ENCODE data around the gene RNF43.
"Not testable (repeated sequence)": the region's sequence is repeated elsewhere in the genome, so short reads cannot be mapped to it uniquely, and the experiment has no call there.

Gene RNF43

DNA sequence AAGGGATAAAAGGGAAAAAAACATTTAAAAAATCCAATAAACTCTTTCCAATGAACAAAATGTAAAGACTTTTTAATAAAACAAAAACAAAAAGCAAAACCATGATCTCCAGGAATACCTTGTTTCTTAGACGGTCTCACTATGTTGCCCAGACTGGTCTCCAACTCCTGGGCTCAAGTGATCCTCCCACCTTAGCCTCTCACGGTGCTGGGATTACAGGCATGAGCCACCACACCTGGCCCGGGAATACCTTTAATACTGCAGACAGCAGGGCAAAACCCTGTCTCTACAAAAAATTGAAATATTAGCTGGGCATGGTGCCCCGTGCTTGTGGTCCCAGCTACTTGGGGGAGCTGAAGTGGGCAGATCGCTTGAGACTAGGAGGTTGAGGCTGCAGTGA lies 7.9 kb downstream of the RNF43 start:
- no peak for DNase-seq (ENCODE audit: low read depth, low spot score)

DNA sequence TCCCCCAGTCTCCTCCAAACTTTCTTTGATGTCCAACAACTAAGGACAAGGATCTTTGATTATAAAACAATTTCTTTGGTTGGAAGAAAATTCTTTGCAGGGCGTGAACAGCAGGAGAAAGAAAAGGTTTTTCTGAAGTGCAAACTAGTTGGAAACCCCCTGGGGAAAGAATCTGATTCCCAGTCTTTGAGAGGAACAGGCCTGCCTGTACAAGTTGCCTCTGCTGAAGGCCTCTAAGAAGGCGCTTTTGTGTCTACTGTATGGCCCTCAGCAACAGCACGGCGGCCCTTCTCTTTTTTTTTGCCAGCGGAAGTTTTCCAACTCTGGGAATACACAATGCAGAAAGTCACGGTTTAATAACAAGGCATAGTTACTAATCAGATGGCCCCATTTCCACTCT lies 14.0 kb downstream of the RNF43 start:
- peak; percentile 84 for DNase-seq (ENCODE audit: low read depth, low spot score)

DNA sequence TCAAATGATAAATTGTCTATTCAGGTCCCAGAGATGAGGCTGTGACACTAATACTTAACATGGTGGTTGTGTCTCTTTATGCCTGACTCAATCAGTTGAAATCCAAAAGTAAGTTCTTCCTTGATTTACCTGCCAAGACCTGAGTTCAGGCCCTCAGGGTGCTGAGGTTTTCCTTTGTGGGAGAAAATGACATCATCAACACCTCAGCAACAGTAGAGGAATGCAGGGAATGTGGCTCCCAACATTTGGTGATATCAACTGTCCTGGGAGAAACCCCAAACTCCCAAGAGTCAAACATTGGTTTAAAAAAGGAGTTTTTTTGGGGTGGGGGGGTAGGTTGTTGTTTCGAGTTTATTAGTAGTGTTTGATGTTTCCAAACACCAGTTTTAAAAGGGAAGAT lies 14.7 kb downstream of the RNF43 start:
- peak; percentile 88 for DNase-seq (ENCODE audit: low read depth, low spot score)

DNA sequence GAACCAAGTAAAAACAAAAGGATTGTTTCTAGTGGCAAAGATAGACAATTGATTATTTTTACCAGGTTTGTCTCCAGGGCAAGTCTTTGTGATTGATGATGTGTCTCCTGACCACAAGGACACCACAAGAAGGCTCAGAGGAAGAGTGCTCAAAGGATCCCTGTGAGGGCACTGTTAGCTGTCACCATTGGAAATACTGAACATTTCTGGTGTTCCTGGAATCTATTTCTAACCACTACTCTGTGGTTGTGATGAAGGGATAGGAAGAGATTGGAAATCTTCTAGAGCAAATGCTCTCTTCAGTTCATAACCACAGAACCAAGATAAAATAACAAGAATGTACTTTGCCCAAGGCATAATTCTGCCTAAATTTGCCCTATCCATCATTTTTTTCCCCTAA lies 15.3 kb downstream of the RNF43 start:
- peak; percentile 53 for DNase-seq (ENCODE audit: low read depth, low spot score)

DNA sequence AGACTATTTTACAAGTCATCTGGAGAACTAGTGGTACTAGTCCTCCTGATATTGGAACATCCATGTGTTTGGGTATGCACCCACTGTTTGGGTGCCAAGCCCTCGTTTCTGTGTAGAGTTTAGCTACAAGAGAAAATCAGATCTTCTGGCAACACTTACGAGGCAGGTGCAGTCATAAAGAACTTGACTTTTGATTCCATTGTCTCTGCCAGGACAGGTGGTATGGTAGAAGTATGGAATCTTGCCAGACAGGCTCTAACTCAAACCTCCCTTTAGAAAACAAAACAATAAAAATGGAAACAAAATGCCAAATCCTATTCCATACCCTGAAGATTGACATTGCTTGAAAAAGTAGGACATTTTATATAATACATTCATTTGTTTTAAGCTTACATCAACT lies 16.0 kb downstream of the RNF43 start:
- DNase-seq (ENCODE audit: low read depth, low spot score) = no peak

DNA sequence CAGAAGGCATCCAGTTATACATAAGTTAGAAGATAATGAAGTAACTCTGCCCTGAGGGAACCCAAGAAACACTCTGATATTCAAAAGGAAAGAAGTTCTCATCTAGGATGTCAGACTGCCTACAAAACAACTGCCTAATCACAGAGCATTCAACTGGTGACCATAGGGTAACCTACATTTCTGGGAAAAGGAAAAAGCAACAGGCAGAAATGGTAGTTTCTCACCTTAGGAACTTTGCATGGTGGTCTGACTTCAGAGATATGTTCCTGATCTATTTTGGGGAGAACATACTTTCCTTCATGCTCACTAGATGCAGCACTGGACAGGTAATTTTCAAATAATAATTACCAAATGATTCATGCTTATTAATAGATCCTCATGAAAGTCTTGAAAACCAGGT lies 16.5 kb downstream of the RNF43 start:
- no peak for DNase-seq (ENCODE audit: low read depth, low spot score)

DNA sequence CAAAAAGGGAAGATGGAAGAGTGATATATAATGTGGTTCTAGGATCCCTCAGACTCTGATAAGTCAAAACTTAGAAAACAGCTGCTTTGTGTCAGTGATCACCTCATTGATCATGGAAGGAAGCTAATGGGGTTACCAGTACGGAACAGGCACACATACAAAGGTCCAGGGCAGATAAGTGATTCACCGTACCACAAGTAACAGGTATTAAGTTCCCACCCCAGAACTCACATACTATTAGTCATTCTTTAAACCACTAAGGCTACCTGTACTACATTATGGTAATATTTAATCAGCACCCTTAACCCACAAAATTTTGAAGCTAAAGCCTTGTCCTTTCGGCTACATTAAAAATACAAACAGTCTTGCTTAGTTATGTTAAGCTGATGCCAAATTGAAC lies 17.4 kb downstream of the RNF43 start:
- DNase-seq (ENCODE audit: low read depth, low spot score) = no peak

DNA sequence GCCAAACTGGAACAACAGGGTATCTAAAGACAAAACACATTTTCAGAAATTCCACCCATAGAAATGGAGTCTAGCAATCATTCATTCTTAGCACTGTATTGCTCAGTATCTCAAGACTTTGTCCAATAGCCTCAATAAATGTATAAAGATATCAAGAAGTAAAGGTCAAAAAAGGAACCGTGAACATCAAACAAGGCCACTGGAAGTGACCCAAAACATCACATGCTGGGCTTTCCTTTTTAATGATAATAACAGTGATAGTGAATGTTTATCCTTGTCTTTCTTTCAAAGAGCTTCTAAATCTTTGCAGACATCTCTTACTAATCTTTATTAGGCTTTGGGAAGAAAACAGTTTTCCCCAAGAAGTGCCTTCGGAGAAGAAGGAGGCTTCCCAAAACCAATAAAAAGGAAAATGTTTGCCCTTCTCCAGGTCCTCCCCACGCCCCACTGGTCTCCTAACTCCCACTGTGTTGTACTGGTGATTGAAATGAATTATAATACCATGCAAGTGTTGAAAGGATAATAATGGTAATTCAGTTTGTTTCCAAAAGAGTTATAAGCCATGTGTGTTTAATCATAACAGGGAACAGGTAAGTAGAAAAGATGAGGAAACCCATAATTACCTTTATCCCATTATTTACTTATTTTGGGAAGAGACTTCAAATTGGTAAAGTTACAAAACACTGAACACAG lies 18.6 kb downstream of the RNF43 start:
- DNase-seq (ENCODE audit: low read depth, low spot score) = no peak

DNA sequence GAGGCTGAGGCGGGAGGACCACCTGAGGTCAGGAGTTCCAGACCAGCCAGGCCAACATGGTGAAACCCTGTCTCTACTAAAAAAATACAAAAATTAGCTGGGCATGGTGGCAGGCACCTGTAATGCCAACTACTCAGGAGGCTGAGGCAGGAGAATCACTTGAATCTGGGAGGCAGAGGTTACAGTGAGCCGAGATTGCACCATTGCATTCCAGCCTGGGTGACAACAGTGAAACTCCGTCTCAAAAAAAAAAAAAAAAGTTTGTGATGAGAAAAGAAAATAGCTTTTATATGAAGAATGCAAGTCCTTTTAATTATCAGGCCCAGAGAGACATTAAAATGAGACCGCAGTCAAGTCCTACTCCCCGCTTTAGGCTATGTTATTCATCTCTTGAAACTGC lies 19.9 kb downstream of the RNF43 start:
- DNase-seq (ENCODE audit: low read depth, low spot score) = not testable (repeated sequence)

DNA sequence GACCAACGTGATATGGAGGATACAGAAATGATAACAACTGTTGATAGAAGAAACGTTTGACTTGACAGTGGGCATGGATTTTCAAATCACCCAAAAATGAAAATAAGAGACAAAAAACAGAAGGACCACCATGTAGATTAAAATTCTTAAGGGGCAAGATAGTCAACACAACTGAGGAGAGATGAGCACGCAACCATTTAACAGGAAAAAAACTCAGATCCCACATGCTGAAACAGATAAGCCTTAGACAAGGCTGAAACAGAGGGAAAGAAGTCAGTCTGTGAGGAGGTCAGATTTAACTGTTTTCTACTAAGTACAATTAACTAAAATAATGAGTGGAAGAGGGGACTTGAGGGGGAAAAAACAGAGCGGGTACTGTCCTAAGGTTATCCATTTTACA lies 21.2 kb downstream of the RNF43 start:
- DNase-seq (ENCODE audit: low read depth, low spot score) = no peak

DNA sequence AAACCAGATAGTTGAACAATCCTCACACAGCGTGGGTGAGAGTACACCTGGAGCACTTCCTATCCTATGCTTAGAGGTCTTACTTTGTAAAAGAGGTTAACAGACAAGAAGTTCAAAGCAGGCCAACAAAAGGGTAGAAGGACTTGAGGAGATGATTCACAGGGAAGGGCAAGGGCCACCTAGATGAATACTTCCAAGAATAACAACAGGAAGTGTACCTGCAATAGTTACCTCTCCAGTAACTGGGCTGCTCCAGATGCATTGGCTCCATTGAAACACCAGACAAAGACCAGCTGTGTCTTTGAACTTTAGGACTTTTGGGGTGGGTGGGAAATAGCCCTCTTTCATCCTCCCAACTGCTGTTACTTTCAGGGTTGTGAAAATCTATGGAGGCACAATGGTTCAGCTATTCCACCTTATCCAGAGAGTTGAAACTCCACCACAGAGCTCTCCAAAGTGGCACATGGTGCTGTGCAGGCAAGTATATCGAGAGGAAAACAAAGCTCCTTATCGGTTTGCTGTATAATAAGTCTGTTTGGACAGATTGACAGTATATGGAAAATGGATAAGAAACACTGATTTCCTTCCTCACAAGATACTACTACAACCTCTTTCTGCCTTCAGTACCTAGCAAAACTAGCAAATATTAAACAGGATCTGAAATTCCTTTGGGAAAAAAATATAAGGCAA lies 22.7 kb downstream of the RNF43 start:
- DNase-seq (ENCODE audit: low read depth, low spot score) = no peak

DNA sequence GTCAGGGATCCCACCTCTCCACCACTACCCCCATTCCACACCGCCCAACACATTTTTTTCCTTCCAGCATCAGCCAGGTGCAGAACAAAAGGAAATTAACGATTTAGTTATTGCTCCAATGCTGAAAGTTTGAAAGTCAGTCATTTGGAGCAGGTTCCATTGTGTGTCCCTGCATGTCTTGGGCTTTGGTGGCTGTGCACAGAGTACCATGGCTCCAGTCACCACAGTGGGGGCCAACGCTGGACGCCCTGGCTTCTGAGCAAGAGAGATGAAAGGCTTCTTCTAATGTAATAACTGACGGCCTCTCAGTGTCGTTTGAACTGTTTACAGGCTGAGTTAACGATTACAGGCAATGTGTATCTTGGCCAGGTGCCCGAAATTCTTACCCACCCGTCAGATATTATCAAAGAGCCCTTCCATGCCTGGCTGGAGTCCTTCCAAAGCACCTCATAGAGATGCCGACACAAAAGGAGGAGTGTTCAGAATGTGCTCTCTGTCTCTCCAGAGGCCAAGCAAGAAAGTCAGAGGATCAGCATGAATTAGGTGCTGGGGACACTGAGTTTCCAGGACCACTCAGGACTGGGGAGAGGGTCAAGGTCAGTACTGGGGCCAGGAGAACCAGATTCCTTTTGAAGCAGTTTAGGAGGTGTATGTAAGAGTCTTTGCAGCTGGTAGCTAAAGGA lies 25.9 kb downstream of the RNF43 start:
- no peak for DNase-seq (ENCODE audit: low read depth, low spot score)

DNA sequence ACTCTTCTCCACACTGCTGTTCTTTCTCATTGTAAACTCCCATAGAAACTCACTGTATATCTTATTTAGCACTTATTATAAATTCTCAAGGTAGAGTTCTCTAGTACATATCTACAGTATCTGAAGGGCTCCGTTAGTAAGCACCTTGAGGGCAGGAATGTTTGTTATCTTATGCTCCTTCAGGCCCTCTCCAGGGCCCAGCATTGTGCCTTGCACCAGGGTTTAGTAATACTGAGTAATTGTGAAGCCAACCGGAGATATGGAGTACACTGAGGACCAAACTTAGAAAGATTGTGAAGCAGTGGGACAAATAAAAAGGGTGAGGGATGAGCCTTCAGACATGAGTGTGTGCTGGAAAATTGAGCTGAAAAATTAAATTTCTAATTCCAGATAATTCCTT lies 26.4 kb downstream of the RNF43 start:
- no peak for DNase-seq (ENCODE audit: low read depth, low spot score)

DNA sequence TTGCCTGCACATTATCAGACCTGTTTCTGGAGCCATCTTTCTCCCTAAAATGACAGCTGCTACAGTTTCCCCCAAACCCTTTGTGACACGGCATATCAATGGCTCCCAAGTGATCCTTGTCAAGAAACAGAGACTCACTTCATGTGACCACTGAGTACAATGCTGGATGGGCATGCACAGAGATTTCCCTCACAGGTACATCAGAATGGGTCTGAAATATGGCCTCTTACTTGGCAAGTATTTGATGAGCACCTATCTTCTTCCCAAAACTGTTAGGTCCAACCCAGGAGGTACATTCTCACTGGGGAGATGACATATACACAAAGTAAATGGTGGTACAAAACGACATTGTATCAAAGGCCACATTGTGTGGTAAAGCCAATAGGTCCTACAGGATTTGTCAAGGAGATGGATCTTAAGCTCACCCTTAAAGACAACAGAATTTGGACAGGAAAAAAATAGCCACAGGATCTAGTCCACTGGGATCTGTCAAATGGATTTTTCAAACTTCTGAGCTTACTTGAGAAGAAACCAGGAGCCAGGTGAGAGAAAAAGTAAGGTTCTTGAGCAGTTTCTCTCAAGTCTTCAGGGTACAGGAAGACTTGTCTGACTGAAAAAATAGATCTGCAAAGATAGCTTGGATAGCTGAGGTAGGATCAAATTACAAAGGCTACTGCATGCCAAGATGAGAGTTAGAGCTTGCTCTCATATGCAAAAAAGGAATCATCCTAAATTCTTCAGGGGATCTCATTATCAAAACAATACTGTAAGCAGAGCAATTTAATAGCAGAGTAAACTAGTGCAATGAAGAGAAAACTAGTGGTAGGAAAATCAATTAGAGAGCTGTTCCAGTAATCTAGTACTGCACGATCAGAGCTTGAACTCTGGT lies 28.8 kb downstream of the RNF43 start:
- DNase-seq (ENCODE audit: low read depth, low spot score) = no peak

DNA sequence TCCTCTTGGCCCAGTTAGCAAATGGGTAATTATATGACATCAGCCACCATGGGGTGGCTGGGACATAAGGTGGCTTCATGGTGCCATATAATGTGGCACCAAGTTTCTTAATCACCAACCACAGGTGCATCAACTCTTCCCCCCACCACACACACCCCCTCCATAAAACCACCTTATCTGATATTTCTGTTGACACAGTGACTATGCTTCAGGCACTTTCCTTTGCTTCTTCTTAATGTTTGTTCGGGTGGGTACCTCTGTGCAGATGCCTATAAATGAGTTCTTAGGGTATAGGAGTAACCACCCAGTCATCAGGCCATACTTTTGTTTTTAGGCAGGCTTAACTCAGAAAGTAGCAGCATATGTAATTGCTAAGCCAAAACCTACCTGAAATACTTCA lies 29.5 kb downstream of the RNF43 start:
- DNase-seq (ENCODE audit: low read depth, low spot score) = no peak

DNA sequence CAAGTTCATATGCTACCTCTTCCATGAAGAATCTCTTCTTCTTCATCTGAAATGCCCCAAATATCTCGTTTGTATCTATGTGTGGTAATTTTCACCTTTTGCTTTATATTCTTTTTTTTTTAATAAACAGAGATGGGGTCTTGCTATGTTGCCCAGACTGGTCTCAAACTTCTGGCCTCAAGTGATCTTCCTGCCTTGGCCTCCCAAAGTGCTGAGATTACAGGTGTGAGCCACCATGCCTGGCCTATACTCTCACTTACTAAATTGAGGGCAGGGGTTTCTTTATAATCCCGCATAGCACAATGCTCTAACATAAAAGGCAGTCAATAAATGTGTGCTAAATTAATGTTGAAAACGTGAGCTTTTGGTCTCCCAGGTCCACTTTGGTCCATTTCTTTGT lies 30.6 kb downstream of the RNF43 start:
- no peak for DNase-seq (ENCODE audit: low read depth, low spot score)

DNA sequence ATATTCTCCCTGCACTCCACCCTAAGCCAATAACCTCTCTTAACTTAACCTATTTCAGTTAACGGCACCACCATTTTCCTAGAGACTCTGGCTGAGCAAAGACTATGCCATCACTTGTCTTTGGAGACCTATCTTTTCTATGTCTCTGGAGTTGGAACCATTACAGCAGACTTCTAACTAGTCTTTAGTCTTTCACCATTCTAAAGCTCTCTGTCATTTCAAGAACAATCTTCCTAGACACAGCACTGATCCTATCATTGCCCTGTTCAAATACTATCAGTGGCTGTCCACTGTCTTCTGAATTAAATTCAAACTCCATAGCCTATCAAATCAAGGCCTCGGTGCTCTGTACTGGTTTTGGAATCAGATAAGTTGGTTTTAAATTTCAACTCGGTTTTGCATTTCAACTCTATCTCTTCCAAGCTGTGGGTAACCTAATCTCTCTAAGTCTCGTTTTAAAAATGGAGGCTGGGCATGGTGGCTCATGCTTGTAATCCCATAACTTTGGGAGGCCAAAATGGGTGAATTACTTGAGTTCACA lies 31.9 kb downstream of the RNF43 start:
- no peak for DNase-seq (ENCODE audit: low read depth, low spot score)

DNA sequence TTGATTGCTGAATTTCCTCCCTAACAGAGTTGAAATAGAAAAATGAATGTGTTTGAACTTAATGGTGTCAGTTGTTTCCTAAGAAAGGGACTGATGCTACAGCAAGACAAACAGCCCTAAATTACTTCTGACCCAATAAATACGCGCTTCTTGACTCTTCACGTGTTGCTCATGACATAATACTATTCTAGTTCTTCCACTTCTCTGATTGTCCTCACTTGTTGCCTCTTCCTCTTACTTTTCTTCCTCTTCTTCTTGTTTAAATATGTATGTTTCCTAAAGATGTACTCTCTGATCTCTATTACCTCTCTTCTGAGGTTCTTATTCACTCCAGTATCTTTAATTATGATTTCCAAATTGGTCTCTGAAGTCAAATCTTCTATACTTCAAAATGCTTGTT lies 32.4 kb downstream of the RNF43 start:
- DNase-seq (ENCODE audit: low read depth, low spot score) = no peak

DNA sequence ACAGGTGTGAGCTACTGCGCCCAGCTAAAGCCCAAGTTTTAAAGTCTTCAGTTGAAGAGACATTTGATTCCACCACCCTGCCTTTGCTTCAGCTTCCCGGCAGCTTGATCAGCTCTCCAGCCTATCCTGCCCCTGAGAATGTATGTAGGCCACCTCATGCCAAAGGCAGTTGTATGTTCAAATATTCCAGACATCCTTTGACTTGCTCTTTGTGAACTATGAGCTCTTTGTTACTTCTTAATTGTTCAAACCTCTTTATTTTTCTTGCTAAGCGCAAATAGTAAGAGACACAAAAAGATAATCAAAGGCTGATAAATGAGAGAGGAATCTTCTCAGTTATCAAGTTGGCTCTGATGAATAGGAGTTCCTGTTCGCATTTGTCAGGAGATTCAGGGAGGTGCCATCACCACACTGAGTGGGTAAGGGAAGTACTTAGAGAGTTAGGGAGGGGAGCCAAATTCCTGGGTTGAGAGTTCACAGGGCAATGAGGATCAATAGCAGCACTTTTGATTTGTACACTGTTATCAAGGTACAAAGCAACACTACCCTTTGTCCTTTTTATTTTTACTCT lies 33.4 kb downstream of the RNF43 start:
- no peak for DNase-seq (ENCODE audit: low read depth, low spot score)

DNA sequence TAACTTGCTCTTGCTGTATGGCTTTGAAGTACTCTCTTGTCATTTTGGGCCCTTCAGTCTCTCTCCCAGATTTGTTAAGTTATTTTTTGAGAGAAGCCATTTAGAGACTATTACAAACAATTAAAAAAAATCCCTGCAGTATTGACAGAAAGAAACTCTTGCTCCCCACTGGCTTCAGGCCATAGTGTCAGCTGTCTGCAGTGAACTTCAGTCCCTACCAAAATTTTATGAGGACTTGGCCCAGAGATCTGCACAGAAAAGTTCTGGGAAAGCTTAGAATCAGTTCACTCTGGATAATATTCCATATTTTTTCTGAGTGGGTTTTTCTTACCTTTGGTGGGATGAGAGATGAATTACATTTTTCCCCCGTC lies 34.5 kb downstream of the RNF43 start:
- DNase-seq (ENCODE audit: low read depth, low spot score) = no peak

DNA sequence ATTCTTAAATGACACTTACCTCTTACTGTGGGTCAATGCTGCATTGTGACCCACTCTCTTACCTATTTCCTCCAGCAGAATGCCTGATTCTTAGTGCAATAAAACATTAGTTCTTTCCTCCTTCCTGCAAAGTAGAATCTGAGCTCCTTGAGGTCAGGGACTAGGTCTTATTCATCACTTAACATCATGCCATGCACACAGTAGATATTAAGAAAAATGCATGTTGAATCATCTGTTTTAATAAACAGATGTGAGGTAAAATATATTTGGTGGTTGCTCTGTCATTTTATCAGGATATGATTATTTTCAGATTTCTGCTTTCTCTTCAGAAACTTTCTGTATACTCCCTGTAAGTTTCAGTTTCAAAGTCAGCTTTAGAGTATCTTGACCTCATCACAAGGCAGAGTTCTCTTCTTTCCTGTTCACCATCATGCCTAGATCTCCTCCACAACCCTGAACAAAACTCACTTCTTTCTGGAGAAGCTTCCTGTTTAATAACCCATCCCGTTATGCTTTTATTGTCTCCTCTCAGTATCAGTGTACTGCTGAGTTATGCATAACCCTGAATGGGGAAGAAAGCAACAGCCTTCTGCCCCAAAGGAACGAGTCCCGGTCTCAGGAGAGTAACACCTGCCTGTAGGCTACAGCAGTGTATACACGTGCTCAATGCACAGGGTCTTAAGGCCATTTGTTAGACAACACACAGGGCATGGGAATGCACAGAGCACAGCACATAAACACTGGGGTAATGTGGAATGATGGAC lies 35.0 kb downstream of the RNF43 start:
- DNase-seq (ENCODE audit: low read depth, low spot score) = no peak

Measured in ELF-1 (cell line).